HuH-7 (cell line): ENCODE results near the gene ZNF234.
"Not testable (repeated sequence)": the region's sequence is repeated elsewhere in the genome, so short reads cannot be mapped to it uniquely, and the experiment has no call there.

ENCODE experiments used
- DNase-seq: peaks from one replicate; pipeline ENCODE4 v3.0.0; 2011; ENCODE audit warnings: low spot score

Gene ZNF234

DNA sequence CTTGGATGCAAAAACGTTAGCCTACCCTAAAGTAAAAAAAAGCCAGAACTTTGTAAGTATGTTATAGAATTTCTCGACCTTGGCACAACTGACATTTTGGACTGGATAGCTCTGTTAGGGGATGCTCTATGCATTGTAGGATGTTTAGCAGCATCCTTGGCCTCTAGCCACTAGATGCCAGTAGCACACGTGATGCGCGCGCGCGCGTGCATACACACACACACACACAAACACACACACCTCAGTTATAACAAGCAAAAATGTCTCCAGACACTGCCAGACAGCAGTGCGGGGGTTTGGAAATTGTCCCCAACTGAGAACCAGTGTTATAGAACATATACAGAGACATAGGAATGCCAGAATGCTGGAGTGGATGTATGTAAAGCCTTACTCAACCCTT is 40.8 kb downstream of the ZNF234 start:
- DNase-seq, result no peak

DNA sequence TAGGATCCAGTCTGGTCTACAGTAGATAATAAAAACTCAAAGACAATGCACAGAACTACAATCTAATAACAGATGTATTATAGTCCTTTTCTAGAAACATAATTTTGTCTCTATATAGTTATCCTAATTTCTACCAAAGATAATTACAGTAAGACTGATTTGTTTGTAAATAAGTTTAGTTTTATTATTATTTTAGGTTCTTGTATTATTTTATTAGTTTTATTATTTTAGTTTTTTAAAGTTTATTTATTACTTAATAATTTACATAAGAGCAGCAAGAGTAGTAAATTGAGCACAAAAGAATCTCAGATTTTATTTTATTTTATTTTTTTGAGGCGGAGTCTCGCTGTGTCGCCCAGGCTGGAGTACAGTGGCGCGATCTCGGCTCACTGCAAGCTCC is 48.7 kb downstream of the ZNF234 start:
- no peak for DNase-seq

DNA sequence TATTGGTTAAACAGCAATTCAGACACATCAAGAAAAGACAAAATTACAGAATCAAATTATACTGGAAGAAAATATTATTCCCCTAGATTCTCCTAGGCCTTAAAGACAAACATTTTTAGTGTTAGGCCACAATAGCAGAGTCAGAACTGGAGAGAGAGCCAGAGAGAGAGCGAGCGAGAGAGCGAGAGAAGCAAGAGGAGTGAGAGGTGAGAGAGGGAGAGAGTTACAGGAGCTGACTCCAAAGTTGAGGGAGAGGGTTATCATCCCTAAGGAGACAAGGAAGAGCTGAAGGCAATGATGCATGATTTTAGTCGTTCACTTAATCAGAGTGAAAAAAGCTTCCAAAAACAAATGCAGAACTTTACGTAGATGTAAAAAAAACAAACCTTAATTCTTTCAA is 50.8 kb downstream of the ZNF234 start:
- DNase-seq, result no peak

DNA sequence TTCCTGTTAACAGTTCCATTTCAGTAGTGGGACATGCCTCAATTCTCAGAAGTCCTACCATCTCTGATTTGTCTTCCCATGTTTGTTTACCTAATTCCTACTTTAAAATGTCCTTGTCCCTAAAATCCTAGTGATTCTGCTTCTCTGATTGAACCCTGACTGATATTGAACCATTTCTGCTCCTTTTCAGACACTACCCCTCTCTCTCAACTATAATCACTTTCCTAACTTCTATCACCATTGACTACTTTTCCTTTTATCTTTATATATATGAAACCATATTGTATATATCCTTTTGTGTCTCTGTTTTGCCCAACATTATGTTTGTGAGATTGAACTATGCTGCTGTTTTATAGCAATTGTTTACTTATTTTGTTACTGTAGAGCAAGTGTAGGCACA is 55.4 kb downstream of the ZNF234 start:
- no peak for DNase-seq

DNA sequence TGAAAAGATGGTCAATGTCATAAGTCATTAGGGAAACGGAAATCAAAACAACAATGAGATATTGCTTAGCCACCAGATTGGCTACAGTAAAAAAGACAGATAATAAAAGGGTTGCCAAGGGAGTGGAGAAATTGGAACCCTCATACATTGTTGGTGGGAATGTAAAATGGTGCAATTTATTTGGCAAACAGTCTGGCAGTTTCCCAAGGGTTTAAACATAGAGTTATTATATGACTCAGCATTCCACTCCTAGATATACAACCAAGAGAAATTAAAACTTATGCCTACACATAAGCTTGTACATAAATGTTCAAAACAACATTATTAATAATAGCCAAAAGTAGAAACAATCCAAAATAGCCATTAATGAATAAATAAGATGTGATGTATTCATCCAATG is 61.1 kb downstream of the ZNF234 start:
- no peak for DNase-seq

DNA sequence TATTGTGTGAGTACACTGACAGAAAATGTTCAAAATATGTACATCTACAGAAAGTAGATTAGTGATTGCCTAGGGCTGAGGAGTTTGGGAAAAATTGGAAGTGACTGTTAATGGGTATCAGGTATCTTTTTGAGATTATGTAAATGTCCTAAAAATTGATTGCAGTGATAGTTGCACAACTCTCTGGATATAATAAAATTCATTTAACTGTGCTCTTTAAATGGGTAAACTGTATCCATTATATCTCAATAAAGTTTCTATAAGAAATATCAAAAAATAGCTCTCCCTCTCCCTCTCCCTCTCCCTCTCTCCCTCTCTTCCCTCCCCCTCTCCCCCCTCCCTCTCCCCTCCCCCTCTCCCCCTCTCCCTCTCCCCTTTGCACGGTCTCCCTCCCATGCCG is 61.6 kb downstream of the ZNF234 start:
- DNase-seq, result no peak

DNA sequence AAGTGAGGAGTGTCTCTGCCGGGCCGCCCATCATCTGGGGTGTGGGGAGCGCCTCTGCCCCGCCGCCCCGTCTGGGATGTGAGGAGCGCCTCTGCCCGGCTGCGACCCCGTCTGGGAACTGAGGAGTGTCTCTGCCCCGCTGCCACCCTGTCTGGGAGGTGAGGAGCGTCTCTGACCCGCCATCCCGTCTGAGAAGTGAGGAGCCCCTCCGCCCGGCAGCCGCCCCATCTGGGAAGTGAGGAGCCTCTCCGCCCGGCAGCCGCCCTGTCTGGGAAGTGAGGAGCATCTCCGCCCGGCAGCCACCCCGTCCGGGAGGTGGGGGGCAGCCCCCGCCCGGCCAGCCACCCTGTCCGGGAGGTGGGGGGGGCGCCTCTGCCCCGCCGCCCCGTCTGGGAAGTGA is 62.5 kb downstream of the ZNF234 start:
- DNase-seq, result not testable (repeated sequence)

DNA sequence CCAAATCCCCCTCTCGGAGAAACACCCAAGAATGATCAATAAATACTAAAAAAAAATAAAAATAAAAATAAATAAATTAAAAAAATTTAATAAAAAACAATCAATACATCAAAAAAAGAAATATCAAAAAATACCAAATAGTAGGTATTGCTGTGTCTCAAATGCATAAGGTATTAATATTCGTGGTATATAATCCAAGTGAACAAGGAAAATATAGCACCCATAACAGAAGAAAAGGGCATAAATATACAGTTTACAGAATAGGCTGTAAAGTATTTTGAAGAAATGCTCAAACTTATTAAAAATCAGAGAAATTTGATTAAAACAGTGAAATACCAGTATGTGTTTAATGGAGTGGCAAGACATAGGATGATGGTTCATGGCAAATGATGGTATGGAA is 63.4 kb downstream of the ZNF234 start:
- DNase-seq, result no peak

DNA sequence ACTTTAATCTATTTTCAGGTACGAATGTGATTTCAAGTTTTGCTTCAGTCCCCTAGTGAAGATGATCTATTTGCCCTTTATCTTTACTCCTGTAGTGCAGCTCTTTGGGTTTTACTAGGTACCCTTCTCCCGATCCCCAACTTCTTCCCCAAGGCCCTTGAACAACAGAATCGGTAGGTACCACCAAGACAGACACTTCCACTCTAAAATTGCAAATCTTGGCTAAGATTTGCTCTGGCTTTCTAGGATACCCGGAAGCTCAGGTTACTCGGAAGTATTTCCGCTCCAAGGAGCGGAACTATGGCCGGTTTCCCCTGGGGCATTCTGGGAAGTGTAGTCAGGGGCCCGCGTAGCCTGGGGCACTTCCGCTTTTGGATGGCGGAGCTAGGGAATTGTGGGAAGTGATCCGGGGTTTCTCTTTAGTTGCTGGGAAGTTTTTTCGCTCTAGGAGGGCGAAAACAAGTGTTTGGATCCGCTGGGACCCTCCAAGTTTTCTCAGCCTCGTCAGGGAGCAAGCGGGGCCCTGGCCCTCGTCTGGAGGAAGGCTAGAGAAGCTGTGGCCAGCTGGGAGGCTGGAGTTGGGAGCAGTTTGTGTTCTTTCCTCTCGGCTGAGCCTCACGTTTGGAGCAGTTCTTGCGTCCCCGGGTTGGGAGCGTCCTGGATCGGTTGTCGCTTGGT is 65.9 kb downstream of the ZNF234 start:
- peak; percentile 90 for DNase-seq
